Measurements from ENCODE around the gene CRACR2A. TPM values are rescaled to one million over a fixed set of nuclear protein-coding genes. Genes with fewer than 3 reads are reported as not detected.

CRACR2A gene
- total and polyA plus RNA-seq, 10 of the 15 experiments (the other 5 are each of a cell fraction or from before 2014, with no cell fraction given), result 2.1 to 18.0 (median 13.2) TPM

DNA sequence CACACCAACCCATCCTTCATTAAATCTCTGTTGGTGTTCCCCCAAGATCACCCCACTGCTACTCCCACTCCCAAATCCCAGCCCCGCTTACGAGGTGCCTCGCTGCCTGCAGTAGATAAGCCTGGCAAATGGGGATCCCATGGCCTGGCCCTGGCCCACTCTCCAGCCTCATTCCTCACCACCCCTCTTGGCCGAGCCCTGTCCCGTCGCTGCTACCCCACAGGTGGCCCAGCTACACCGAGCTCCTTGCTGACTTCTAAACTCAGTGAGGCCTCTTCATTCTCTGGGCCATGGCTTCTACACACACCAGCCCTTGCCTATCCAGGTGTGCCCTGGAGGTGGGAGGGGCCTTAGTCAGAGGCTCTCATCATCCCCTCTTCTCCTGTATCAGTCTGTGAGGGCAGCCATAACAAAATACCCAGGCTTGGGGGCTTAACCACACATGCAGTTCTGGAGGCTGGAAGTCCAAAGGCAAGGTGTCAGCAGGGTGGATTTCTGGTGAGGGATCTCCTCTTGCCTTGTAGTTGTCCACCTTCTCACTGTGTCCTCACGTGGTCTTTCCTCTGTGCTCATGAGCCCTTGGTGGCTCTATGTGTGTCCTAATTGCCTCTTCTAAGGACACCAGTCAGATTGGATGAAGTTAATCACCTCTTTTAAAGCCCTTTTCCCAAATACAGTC is 169.1 kb downstream of the CRACR2A start (continued):
- TF ChIP-seq, protein P1, sequence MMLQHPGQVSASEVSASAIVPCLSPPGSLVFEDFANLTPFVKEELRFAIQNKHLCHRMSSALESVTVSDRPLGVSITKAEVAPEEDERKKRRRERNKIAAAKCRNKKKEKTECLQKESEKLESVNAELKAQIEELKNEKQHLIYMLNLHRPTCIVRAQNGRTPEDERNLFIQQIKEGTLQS (IDR thresholded peaks at IDR 0.05; ENCODE audit: borderline replicate concordance, extremely low read depth, low read depth, low read length), result no peak
- TF ChIP-seq EED (IDR thresholded peaks at IDR 0.05; ENCODE audit: low read depth), result no peak
- no peak for TF ChIP-seq TCF12 (IDR thresholded peaks at IDR 0.05; ENCODE audit: low read depth, low read length)
- TF ChIP-seq MEF2A (IDR thresholded peaks at IDR 0.05; ENCODE audit: insufficient read depth, low read depth, low read length), result no peak
- TF ChIP-seq, protein P2, sequence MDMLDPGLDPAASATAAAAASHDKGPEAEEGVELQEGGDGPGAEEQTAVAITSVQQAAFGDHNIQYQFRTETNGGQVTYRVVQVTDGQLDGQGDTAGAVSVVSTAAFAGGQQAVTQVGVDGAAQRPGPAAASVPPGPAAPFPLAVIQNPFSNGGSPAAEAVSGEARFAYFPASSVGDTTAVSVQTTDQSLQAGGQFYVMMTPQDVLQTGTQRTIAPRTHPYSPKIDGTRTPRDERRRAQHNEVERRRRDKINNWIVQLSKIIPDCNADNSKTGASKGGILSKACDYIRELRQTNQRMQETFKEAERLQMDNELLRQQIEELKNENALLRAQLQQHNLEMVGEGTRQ (IDR thresholded peaks at IDR 0.05; ENCODE audit: borderline replicate concordance, low read depth, low read length), result no peak
- TF ChIP-seq KAT2A (conservative IDR thresholded peaks at IDR 0.05; ENCODE audit: control insufficient read depth, low read depth, low read length), result no peak
- no peak for TF ChIP-seq RCOR1 (conservative IDR thresholded peaks at IDR 0.05; ENCODE audit: low read depth, low read length)
- TF ChIP-seq, protein P3, sequence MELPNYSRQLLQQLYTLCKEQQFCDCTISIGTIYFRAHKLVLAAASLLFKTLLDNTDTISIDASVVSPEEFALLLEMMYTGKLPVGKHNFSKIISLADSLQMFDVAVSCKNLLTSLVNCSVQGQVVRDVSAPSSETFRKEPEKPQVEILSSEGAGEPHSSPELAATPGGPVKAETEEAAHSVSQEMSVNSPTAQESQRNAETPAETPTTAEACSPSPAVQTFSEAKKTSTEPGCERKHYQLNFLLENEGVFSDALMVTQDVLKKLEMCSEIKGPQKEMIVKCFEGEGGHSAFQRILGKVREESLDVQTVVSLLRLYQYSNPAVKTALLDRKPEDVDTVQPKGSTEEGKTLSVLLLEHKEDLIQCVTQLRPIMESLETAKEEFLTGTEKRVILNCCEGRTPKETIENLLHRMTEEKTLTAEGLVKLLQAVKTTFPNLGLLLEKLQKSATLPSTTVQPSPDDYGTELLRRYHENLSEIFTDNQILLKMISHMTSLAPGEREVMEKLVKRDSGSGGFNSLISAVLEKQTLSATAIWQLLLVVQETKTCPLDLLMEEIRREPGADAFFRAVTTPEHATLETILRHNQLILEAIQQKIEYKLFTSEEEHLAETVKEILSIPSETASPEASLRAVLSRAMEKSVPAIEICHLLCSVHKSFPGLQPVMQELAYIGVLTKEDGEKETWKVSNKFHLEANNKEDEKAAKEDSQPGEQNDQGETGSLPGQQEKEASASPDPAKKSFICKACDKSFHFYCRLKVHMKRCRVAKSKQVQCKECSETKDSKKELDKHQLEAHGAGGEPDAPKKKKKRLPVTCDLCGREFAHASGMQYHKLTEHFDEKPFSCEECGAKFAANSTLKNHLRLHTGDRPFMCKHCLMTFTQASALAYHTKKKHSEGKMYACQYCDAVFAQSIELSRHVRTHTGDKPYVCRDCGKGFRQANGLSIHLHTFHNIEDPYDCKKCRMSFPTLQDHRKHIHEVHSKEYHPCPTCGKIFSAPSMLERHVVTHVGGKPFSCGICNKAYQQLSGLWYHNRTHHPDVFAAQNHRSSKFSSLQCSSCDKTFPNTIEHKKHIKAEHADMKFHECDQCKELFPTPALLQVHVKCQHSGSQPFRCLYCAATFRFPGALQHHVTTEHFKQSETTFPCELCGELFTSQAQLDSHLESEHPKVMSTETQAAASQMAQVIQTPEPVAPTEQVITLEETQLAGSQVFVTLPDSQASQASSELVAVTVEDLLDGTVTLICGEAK (IDR thresholded peaks at IDR 0.05; ENCODE audit: borderline replicate concordance), result no peak

Data from GM12878 (cell line).